RWPE1 (cell line): ENCODE measurements around the gene RAB11FIP2.

Experiments
- CTCF ChIA-PET: fragments of 350-600 bp; sonication (Branson Sonifier 250); formaldehyde crosslinking; extraction: SDS; loops from one replicate; lab custom pipeline; 2021; lab: Yijun Ruan, JAX
- POLR2A ChIA-PET: fragments of 400-600 bp; formaldehyde crosslinking; extraction: SDS; loops from one replicate; lab custom pipeline; 2020; ENCODE audit warnings: antibody characterized with exemption; ENCODE audit not compliant: low non-redundant PET; lab: Yijun Ruan, JAX
- DNase-seq: peaks from one replicate; pipeline ENCODE4 v3.0.0; 2012; ENCODE audit warnings: low spot score
- H3K27ac ChIP-seq: fragments of 450-650 bp; 2 replicates; pipeline ENCODE4 v1.5.1; 2017
- TF ChIP-seq, protein P1 (sequence below): fragments of 450-650 bp; conservative IDR thresholded peaks from 2 replicates; pipeline ENCODE4 v1.5.1; 2017; ENCODE audit warnings: low read depth, mild to moderate bottlenecking

RAB11FIP2 gene

GRCh38 chr10:118036281-118036875 is 10.4 kb downstream of the RAB11FIP2 start:
- ChIA-PET CTCF (no interaction called here), POLR2A (no interaction called here)
- H3K27ac ChIP-seq, result no peak overlapping the region
- TF ChIP-seq, protein P1, sequence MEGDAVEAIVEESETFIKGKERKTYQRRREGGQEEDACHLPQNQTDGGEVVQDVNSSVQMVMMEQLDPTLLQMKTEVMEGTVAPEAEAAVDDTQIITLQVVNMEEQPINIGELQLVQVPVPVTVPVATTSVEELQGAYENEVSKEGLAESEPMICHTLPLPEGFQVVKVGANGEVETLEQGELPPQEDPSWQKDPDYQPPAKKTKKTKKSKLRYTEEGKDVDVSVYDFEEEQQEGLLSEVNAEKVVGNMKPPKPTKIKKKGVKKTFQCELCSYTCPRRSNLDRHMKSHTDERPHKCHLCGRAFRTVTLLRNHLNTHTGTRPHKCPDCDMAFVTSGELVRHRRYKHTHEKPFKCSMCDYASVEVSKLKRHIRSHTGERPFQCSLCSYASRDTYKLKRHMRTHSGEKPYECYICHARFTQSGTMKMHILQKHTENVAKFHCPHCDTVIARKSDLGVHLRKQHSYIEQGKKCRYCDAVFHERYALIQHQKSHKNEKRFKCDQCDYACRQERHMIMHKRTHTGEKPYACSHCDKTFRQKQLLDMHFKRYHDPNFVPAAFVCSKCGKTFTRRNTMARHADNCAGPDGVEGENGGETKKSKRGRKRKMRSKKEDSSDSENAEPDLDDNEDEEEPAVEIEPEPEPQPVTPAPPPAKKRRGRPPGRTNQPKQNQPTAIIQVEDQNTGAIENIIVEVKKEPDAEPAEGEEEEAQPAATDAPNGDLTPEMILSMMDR, result no peak
- no peak for DNase-seq

DNA sequence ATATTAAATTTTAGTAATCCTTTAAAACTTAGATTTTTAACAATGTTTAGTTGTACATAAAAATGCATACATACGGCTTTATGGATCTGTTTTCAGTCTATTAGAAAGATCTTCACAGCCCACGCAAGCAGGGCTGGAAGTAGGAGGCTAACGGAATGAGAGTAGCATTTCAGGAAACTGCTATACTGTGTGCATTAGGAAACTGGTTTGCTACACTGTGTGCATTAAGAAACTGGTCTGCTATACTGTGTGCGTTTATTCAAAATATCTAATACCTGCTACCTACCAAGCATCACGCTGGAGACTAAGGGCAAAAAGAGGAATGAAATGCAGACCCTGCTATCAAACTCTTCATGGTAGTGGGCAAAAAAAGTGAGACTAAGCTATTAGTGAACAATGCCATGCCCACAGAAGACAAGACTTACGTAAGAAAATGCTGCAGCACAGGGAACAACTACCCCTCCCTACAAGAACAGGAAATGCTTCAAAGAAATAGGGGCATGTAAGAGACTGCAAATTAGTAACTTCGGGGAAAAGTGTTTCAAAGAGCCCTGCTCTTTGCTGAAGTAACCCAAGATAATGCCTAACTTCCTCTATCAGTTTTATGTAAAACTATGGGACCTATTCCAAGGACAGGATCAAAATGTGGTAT is 11.3 kb downstream of the RAB11FIP2 start:
- no peak for DNase-seq
- ChIA-PET POLR2A (no interaction called here), CTCF (no interaction called here)
- TF ChIP-seq, protein P1, result no peak
- no peak overlapping the region for H3K27ac ChIP-seq

DNA sequence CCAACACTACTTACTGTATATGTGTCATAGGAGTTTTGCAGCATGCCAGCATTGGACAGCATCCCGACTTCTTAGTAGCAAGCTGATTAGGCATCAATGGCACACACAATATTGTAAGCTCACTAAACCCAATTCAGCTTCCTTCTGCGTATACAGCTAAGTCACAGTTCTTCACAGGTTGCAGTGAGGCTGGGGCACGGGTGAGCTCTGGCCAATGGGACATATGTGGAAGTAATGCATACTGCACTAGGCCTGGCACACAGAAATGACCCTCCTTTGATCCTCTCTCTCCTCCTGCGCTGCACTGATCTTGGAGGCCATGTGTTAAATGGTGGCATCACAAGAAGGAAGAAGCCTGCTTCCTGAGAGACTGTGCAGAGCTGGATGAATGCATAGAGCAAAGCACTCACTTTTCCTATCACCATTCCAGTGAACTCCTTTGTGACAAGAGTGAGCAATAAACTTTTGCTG is 11.9 kb downstream of the RAB11FIP2 start:
- ChIA-PET CTCF (no interaction called here), POLR2A (no interaction called here)
- H3K27ac ChIP-seq, result no peak overlapping the region
- no peak for DNase-seq
- TF ChIP-seq, protein P1, result no peak

DNA sequence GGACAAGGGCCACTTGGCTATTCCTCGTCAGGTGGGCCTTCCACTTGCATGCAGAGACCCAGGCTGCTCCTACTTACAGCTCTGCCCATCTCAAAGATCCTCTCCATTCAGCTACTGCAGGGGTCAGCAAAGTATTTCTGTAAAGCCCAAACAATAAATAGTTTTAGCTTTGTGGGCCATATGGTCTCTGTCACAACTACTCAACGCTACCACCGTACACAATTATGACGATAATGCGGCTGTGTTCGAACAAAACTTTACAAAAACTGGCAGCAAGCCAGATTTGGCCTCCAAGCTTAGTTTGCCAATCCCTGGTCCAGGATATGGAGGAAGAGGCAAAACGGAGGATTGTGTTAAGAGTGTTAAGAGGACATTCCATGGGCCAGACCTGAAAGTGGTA is 12.8 kb downstream of the RAB11FIP2 start:
- CTCF ChIA-PET, result interaction anchor here (0.5 kb wide), 1 partner anchor 354 kb away, joined by 3 read pairs; no protein-coding TSS in a partner anchor
- POLR2A ChIA-PET, result no interaction called here
- TF ChIP-seq, protein P1, result no peak
- no peak overlapping the region for H3K27ac ChIP-seq
- no peak for DNase-seq

GRCh38 chr10:118032564-118032963 is 14.2 kb downstream of the RAB11FIP2 start:
- TF ChIP-seq, protein P1, result no peak
- CTCF ChIA-PET, result interaction anchor here (0.5 to 0.7 kb wide), 3 partner anchors 14 to 235 kb away, joined by 3 read pairs; partner anchors contain the start of gene RAB11FIP2
- POLR2A ChIA-PET, result no interaction called here
- no peak overlapping the region for H3K27ac ChIP-seq
- no peak for DNase-seq

- ChIA-PET CTCF (interaction anchor here (0.6 kb wide), 1 partner anchor 236 kb away, joined by 3 read pairs; no protein-coding TSS in a partner anchor), POLR2A (no interaction called here)
- DNase-seq, result no peak
Observed at GRCh38 chr10:118031351-118032075, 15.2 kb downstream of the RAB11FIP2 start.

More at GRCh38 chr10:118031351-118032075, 15.2 kb downstream of the RAB11FIP2 start:
- TF ChIP-seq, protein P1, result no peak
- H3K27ac ChIP-seq, result no peak overlapping the region
